ENCODE data around the gene POLD3.

- TF ChIP-seq SP1 (IDR thresholded peaks at IDR 0.05; ENCODE audit: low read depth), result no peak
- no peak for TF ChIP-seq SRF (IDR thresholded peaks at IDR 0.05; ENCODE audit: low read depth)
- TF ChIP-seq YY1 (IDR thresholded peaks at IDR 0.05; ENCODE audit: extremely low read depth, insufficient replicate concordance, low read depth, low read length), result no peak
- TF ChIP-seq POLR2AphosphoS5 (IDR thresholded peaks at IDR 0.05; ENCODE audit: low read depth, low read length), result no peak
- no peak for TF ChIP-seq MAX (IDR thresholded peaks at IDR 0.05)
- TF ChIP-seq CTCF (IDR thresholded peaks at IDR 0.05 in 2 of 3, conservative IDR thresholded peaks at IDR 0.05 in 1 of 3; ENCODE audit: borderline replicate concordance in 1 of 3, insufficient read depth in 1 of 3, low read depth in 2 of 3, low read length in 2 of 3), result no peak
- no peak for TF ChIP-seq REST (IDR thresholded peaks at IDR 0.05; ENCODE audit: low read depth)
- TF ChIP-seq FOSL1 (IDR thresholded peaks at IDR 0.05; ENCODE audit: low read depth), result no peak
Observed at GRCh38 chr11:74675761-74676160, 83.4 kb downstream of the POLD3 start.
